Endothelial cell of umbilical vein (primary cell): ENCODE data around the gene GRID1. TPM values are rescaled to one million over a fixed set of nuclear protein-coding genes. Genes with fewer than 3 reads are reported as not detected.

Experiments
- BruUV-seq: library from RNA; stranded (reverse); fragments of 400-500 nt; replicated peaks from 2 replicates; lab custom pipeline; 2021; lab: Mats Ljungman, UMichigan
- CTCF ChIA-PET: fragments of 300-600, 350-600 bp; sonication (Branson Sonifier 250); formaldehyde crosslinking; loops from one replicate; lab custom pipeline; 2021; ENCODE audit warnings: antibody characterized with exemption, inconsistent platforms; lab: Charles Lee
- POLR2A ChIA-PET: fragments of 300-600, 350-600 bp; sonication (Branson Sonifier 250); formaldehyde crosslinking; loops from one replicate; lab custom pipeline; 2021; ENCODE audit warnings: antibody characterized with exemption, inconsistent platforms; lab: Charles Lee
- DNase-seq: peaks from one replicate; pipeline ENCODE4 v3.0.0-alpha.2; 2011; ENCODE audit warnings: low read depth, low spot score
- FAIRE-seq: peaks from 2 replicates; lab custom pipeline; 2011; peaks lifted over from hg19 to GRCh38; lab: Jason Lieb, UNC
- H2AFZ ChIP-seq: 2 replicates; pipeline ENCODE4 v1.6.0; 2012; ENCODE audit warnings: low read depth, low read length, control low read depth, inconsistent platforms
- H3K27ac ChIP-seq: 2 replicates; pipeline ENCODE4 v1.5.1; 2011; ENCODE audit warnings: low read depth, mild to moderate bottlenecking, control low read depth, low read length, moderate library complexity; ENCODE audit not compliant: insufficient read depth
- H3K27me3 ChIP-seq, 2 experiments: 2 replicates each; pipeline versions ENCODE4 v1.6.0 to v1.6.1; 2011; ENCODE audit warnings: low read length in 2 of 2, mixed read lengths in 1 of 2; ENCODE audit not compliant: control insufficient read depth in 2 of 2, insufficient read depth in 2 of 2
- H3K36me3 ChIP-seq, 2 experiments: 2 replicates in 1 of 2; 3 replicates in 1 of 2; pipeline ENCODE4 v1.5.1; 2011; ENCODE audit warnings: low read length in 2 of 2, mild to moderate bottlenecking in 1 of 2, moderate library complexity in 1 of 2; ENCODE audit not compliant: control insufficient read depth in 2 of 2, insufficient read depth in 2 of 2; ENCODE audit errors: extremely low read depth in 1 of 2
- H3K4me1 ChIP-seq: 3 replicates; pipeline ENCODE4 v1.5.1; 2011; ENCODE audit warnings: mild to moderate bottlenecking, low read length; ENCODE audit not compliant: control insufficient read depth, insufficient read depth; ENCODE audit errors: extremely low read depth
- H3K4me2 ChIP-seq: 2 replicates; pipeline ENCODE4 v1.6.1; 2011; ENCODE audit warnings: low read length, control low read depth, mixed read lengths; ENCODE audit not compliant: insufficient read depth
- H3K4me3 ChIP-seq, 3 experiments: fragments of 200-600 bp in 1 of 3; sonication (generic), shearing (Covaris generic) in 1 of 3; replicated peaks in 1 of 3; 2 replicates each; pipeline ENCODE4 v1.5.1; 2011 to 2016; ENCODE audit warnings: control low read depth in 3 of 3, low read length in 3 of 3, mild to moderate bottlenecking in 2 of 3, inconsistent platforms in 1 of 3, low read depth in 1 of 3, moderate library complexity in 1 of 3; ENCODE audit not compliant: insufficient read depth in 1 of 3
- H3K79me2 ChIP-seq: 2 replicates; pipeline ENCODE4 v1.6.0; 2012; ENCODE audit warnings: low read length, inconsistent platforms; ENCODE audit not compliant: control insufficient read depth, insufficient read depth
- H3K9ac ChIP-seq: replicated peaks from 2 replicates; pipeline ENCODE3; 2011; ENCODE audit warnings: low read length, control low read depth; ENCODE audit not compliant: insufficient read depth; ENCODE audit errors: extremely low read depth
- H3K9me1 ChIP-seq: replicated peaks from 3 replicates; pipeline ENCODE4 v1.6.0; 2011; ENCODE audit warnings: mild to moderate bottlenecking, low read length; ENCODE audit not compliant: control insufficient read depth, insufficient read depth; ENCODE audit errors: extremely low read depth
- H3K9me3 ChIP-seq: replicated peaks from 2 replicates; pipeline ENCODE4 v1.5.1; 2012; ENCODE audit warnings: low read length, inconsistent platforms; ENCODE audit not compliant: control insufficient read depth, insufficient read depth
- H4K20me1 ChIP-seq: replicated peaks from 2 replicates; pipeline ENCODE3; 2011; ENCODE audit warnings: mild to moderate bottlenecking, low read length; ENCODE audit not compliant: control insufficient read depth, insufficient read depth; ENCODE audit errors: extremely low read depth
- CTCF ChIP-seq, 2 donors: IDR thresholded peaks; 1 replicate in 1 of 2; 2 replicates in 1 of 2; pipeline ENCODE4 v1.5.1; 2011; ENCODE audit warnings: low read length in 2 of 2, mild to moderate bottlenecking in 2 of 2, moderate library complexity in 2 of 2, control low read depth in 1 of 2, inconsistent platforms in 1 of 2, low read depth in 1 of 2; ENCODE audit not compliant: insufficient read depth in 1 of 2; ENCODE audit errors: extremely low read depth in 1 of 2
- EZH2 ChIP-seq: IDR thresholded peaks from 2 replicates; pipeline ENCODE4 v1.6.1; 2012; ENCODE audit warnings: borderline replicate concordance, low read depth, mild to moderate bottlenecking, moderate library complexity, low read length, inconsistent platforms; ENCODE audit not compliant: severe bottlenecking
- FOS ChIP-seq: IDR thresholded peaks from 2 replicates; pipeline ENCODE4 v1.6.1; 2011; ENCODE audit warnings: mild to moderate bottlenecking, low read length, moderate library complexity, borderline replicate concordance; ENCODE audit not compliant: insufficient read depth
- GATA2 ChIP-seq: IDR thresholded peaks from 2 replicates; pipeline ENCODE4 v1.7.0; 2011; ENCODE audit warnings: low read depth, mild to moderate bottlenecking, moderate library complexity, mixed read lengths, low read length; ENCODE audit not compliant: insufficient read length, insufficient read depth
- JUN ChIP-seq: IDR thresholded peaks from 2 replicates; pipeline ENCODE4 v1.6.1; 2011; ENCODE audit warnings: borderline replicate concordance, low read depth; ENCODE audit not compliant: insufficient read length, insufficient read depth
- MYC ChIP-seq: IDR thresholded peaks from one replicate; pipeline ENCODE4 v1.6.1; 2011; ENCODE audit warnings: mild to moderate bottlenecking, low read depth, low read length
- POLR2A ChIP-seq: IDR thresholded peaks from 2 replicates; pipeline ENCODE4 v1.6.1; 2012; ENCODE audit warnings: low read depth, mild to moderate bottlenecking, control low read depth, low read length
- POLR2AphosphoS5 ChIP-seq: IDR thresholded peaks from 2 replicates; pipeline ENCODE4 v1.6.1; 2012; ENCODE audit warnings: low read depth, mild to moderate bottlenecking, control low read depth, low read length, moderate library complexity; ENCODE audit not compliant: insufficient read depth
- dilution Hi-C: fragments of 300-500 bp; cut with MboI; formaldehyde crosslinking; loops from one replicate; pipeline ENCODE4 v1.15.0; 2019; ENCODE audit warnings: low sequenced_read_pairs; ENCODE audit not compliant: extremely low pct_ligation_motif_present
- intact Hi-C: fragments of 100-400 bp; cut with micrococcal nuclease; formaldehyde crosslinking; loops from one replicate; pipeline ENCODE4 v1.10.0; 2022
- polyA plus RNA-seq, 4 experiments: library from polyadenylated mRNA; depleted of rRNA in 3 of 4; stranded (reverse) in 3 of 4; unstranded in 1 of 4; fragments of >200 nt; gene quantifications; 2 replicates each; pipeline versions ENCODE4 v1.2.1 to v1.2.3, GENCODE V29; 2011 to 2012; ENCODE audit warnings: missing spikeins in 1 of 4
- total RNA-seq: library from RNA; stranded (reverse); gene quantifications from 2 replicates; pipeline ENCODE4 v1.2.3, GENCODE V29; 2021
- TF ChIP-seq, protein P1 (sequence below): IDR thresholded peaks from 2 replicates; pipeline ENCODE4 v1.6.1; 2011; ENCODE audit not compliant: insufficient read depth, insufficient read length

The GRID1 gene
- total and polyA plus RNA-seq, 2 donors (not counting 3 experiments of a cell fraction or from before 2014, with no cell fraction given): not detected

- CTCF ChIA-PET: no interaction called here
- no peak overlapping the region for H3K27ac ChIP-seq
- H3K4me3 ChIP-seq: no peak overlapping the region
- no peaks in the 10 kb centered on the region for H3K27me3 ChIP-seq
- no peak overlapping the region for H3K4me2 ChIP-seq
- dilution Hi-C loops (no loop called here), intact Hi-C loops (no loop called here)
- H3K9me1 ChIP-seq: no peaks in the 10 kb centered on the region
- H3K4me1 ChIP-seq: no peaks in the 10 kb centered on the region
- no peaks in the 10 kb centered on the region for H3K79me2 ChIP-seq
- BruUV-seq: no TSS peak
- H3K36me3 ChIP-seq: no peaks in the 10 kb centered on the region
- H4K20me1 ChIP-seq: no peaks in the 10 kb centered on the region
- FAIRE-seq: no peak
- no peak overlapping the region for H3K9ac ChIP-seq
- TF ChIP-seq, protein P1, sequence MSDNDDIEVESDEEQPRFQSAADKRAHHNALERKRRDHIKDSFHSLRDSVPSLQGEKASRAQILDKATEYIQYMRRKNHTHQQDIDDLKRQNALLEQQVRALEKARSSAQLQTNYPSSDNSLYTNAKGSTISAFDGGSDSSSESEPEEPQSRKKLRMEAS: no peak
- TF ChIP-seq MYC (no peak), CTCF (IDR thresholded peaks at IDR 0.05; ENCODE audit: extremely low read depth in 1 of 2, insufficient read depth in 1 of 2, low read depth in 1 of 2, low read length in 2 of 2) (no peak), JUN (no peak), FOS (no peak), POLR2AphosphoS5 (no peak), POLR2A (no peak), GATA2 (no peak), EZH2 (no peak)
- H3K9me3 ChIP-seq: no peaks in the 10 kb centered on the region
- H2AFZ ChIP-seq: no peak overlapping the region
- DNase-seq: no peak
- POLR2A ChIA-PET: no interaction called here
Measured at GRCh38 chr10:86330778-86331763, 35.5 kb downstream of the GRID1 start.
